ENCODE measurements around the gene LMCD1. TPM values are rescaled to one million over a fixed set of nuclear protein-coding genes. Genes with fewer than 3 reads are reported as not detected.
A peak's percentile ranks its signal among the peaks of the same experiment; 100 is the strongest.

LMCD1 gene
- total RNA-seq, 1 donor from 2014 or later, result 106 TPM

DNA sequence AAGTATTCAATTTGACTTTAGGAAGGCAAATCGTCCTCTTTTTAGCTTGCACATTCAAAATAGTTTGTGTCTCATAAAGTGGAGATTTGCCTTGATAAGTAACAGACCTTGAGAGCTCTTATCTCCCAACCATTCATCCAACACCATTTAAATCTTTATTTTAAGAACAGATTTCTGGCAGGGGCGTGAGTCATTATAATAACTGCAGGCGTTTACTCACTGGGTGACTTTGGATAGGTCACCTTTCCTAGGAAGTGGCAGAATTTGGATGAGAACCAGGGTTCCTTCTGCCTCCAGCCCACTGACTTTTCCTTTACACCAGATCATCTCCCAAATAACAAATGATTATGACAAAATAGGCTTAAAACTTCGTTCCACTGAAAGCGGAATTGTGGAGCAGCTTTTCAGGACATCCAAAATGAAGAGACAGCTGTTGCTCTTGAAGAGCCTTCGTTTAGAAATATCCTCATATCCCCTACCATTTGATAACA, 5.0 kb downstream of the LMCD1 start:
- DNase-seq, result peak; percentile 52

DNA sequence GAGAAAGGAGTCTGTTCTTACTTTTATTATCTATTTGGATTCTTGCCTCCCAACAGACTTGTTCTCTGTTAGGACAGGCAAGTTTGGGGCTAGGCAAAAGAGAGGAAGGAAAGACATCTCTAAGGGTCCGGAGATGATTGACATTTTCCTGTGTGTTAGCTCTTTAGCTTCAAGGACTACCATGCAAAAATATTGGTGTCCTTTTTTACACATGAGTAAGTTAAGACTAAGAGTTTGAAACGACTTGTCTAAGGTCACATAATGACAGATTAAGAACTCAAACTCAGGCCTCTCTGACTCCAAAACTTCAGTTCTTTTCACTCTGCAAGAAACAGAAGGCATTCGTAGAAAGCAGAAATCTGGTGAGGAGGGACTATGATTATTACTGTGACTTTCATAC, 5.9 kb downstream of the LMCD1 start:
- DNase-seq, result no peak

DNA sequence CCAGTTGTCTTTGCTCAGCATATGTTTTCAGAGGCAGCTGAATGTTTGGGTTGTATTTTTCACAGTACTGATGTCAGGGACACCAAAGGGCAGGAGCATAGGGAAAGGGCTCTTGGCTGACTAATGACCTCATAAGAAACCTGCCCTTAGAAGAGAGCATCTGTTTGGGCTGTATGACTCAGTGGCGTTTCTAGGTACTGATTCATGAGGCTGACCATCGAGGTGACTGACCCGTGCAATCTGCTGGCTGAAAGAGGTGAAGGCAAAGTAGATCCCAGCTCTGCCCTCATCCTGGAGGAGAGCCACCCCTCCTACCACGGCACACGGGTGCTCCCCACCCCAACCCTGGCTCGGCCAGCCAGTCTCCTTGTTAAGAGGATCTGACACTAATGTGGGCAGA, 8.3 kb downstream of the LMCD1 start:
- peak; percentile 80 for DNase-seq

DNA sequence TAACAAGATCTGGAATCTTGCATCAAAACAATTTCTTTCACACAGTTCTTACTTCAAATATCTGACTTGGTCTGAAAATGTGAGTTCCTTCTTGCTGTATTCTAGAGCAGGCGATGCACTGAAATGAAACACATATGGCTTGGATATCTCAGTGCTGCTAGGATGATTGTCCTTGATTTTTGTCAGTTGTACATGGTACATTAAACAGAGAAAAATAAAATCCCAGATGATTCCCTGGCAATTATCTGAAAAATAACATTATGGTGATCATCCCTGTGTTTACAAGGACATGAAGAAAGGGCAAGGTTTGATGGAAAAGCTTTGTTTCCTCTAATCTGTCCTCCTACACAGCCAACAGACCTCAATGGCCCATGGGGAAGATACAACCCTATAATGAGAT, 10.6 kb downstream of the LMCD1 start:
- no peak for DNase-seq

DNA sequence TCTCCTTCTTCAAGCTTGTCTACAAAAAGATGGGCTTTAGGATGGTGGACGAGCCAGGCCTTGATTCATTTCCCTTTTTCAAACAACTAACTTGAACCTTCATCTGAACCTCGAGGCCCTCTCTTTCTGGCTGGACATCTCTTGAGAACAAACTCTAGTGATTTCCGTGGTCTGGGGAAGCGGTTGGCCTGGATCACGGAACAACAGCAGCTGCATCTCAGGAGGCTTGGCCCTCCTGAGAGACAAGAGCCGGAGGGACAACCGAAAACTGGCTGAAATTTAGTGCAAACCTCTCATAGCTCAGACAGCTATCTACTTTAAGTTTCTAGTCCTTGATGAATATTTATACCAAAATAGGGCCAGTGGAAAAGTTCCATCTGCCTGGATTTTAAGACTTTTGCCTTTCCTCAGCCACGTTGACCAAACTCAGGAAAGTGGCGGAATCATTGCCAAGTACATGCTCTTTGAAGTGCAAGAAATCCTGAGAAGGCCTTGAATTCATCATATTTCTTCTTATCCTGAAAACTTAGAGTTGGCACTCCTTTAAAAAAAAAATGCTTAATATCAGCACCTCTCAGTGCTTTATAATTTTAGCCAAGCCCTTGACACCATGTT, 14.5 kb downstream of the LMCD1 start:
- no peak for DNase-seq

DNA sequence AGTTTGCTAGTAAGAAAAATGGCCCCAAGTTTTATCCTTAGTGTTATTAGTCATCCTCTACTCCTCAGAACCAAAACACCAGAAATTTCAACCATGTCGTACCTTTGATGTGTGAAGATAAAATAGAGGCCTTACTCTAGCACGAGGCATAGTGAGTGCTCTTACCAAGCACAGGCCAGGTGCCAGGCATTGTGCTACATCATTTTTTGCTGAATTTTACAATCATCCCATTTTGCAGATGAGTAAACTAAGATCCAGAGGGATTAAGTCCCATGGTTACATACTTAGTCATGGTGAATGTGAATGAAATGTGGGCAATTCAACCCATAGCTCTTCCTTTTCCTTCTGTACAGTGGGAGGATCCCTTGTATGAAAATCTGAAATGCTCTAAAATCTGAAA, 15.2 kb downstream of the LMCD1 start:
- DNase-seq, result no peak

DNA sequence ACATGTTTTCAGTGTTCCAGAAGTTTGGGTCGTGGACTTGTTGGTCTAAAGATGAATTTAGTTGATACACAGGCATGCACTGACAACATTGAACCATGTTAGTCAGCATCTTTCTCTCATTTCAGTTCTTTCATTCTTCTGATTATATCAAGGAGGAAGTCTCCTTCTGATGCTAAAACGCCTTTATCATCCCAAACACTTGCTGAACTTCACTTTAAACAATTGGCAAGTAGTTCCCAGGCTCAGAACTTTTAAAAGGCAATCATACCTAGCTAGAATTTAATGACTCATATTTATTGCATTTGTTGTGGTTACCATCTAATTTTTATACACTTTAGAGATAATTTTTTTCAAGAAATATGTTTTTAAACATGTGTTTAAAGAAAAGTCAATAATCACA, 15.9 kb downstream of the LMCD1 start:
- no peak for DNase-seq

DNA sequence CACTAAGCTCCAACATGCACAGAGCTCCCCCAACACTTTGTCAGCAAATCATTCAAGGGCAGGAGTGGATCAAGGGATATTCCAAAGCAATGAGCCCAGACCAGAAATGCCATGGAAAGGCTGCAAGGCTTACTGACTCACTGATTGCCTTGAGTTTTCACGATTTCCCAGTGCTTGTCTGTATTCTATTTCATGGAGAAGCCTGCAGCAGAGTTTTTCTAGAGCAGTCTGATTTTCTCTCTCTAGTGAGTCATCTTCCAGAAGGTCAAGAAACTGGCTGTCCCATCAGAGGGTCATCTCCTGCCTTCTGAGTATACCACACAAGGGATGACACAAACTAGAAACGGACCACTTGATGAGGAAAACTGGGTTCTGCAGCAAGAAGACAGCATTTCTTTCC, 16.5 kb downstream of the LMCD1 start:
- no peak for DNase-seq

DNA sequence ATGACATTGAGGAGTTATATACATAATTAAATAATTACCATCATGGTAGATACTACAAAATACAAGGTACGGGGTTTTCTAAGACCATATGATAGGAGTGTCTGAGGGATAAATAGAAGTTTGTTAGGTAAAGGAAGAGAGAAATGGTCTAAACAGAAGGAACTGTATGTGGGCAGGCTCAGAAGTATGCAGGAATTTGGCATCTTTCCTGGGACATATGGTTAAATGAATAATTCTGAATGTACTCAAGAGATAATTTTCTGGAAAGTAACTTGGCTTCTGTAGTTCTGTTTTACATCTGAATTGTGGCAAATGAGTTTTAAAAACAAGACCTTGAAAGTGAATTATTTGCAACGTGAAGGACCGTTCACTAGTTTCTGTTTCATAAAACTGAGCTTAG, 17.5 kb downstream of the LMCD1 start:
- no peak for DNase-seq

DNA sequence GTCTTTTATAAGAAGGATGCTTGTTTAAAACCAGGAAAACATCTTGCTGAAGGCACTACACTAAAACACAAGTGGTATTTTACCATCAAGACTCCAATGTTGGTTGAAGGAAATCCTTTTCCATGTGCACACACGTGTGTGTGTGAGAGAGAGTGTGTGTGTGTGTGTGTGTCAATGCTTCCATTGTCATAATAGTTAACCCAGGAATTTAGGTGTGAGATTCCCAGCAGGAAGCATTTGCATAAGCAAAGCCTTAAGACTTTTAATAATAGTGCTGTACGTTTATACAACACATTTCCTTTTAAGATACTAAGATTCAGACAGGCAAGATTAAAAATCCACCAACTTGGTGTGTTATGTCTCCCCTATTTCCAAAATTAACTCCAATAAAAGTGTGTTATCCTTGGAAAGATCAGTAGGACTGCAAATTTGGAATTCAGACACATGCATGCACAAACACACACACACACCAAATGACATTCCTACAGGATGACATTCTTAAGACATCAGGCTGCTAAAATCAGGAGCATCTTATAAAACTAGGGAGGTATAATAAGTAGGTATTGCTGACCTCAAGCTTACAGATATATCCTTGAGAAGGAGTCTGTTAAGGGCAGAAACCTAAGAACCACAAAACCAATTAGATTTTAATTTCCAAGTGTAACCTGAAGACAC, 18.3 kb downstream of the LMCD1 start:
- DNase-seq, result no peak

DNA sequence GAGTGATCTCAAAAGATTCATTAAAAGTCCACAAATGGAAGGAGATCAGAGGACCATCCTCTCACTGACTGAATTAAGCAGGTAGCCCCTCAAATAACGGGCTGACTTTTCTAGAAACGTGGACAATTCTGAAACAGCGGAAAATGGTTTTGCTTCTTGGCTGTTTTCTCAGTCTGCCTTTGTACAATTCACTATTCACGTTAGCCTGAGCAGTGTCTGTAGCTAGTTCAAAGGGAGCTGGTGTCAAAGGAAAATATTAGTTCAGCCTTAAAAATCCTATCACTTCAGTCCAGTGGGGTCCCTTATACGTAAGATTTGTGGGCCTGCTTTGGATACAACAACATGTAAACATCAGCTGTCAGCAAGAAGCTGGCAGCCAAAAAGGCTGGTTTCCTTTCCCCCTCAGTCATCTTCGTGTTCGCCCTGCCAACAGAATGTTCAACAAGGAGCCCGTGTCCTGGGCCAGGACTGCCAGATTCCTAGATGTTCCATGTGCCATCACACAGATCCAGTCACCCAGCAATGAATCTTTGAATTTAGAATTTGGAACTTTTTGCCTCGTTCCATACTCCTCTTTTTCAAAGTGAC, 19.3 kb downstream of the LMCD1 start:
- DNase-seq, result no peak

DNA sequence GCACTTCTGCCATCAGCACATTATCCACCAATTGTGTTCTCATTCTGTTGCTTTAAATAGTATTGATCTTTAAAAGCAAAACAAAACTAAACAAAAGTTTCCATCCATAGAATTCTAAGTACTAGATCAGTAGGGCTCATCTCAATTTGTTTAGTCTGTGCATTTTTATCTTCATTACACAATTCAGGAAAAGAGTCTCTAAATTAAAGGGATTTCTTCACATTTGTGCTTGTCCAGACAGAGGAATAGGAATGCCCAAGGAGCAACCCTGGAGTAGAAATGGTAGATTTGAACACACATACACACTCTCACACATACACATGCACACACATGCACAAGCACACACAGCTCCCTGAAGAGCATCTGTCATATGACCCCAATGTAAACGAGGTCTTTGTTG, 21.4 kb downstream of the LMCD1 start:
- no peak for DNase-seq

DNA sequence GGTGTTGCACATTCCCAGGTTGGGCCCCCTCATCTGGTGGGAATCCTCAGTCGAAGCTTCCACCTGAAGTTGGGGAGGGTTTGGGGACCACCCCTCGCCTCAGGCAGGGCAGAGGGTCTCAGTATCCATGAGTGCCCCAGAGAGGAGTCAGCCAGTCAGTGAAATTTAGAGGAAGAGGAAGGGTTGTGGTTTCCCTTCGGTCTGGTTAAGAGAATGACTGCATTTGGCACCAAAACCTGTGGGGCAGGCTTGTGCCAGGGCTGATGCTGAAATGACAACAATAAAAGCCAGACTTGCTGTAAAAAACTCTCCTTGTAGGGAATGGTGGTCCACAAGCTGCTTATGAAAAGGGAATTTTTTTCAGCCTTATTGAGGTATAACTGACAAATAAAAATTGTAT, 22.6 kb downstream of the LMCD1 start:
- peak; percentile 47 for DNase-seq

DNA sequence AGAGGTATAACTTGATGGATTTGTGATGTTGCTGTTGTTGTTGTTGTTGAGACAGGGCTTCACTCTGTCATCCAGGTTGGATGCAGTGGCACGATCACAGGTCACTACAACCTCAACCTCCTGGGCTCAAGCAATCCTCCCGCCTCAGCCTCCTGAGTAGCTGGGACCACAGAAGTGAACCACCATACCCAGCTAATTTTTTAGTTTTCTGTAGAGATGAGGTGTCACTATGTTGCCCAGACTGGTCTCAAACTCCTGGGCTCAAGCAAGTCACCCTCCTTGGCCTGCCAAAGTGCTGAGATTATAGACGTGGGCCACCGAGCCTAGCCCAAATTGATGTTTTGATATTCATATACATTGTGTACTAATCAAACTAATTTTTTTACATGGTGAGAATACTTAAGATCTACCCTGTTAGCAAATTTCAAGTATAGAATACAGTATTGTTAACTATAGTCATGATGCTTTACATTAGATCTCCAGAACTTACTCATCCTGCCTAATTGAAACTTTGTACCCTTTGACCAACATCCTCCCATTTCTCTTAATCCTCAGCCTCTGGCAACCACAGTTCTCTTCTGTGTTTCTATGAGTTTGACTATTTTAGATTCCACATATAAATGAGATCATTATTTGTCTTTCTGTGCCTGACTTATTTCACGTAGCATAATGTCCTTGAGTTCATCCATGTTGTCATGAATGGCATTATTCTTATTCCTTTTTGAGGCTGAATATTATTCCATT, 23.2 kb downstream of the LMCD1 start:
- DNase-seq, result no peak

DNA sequence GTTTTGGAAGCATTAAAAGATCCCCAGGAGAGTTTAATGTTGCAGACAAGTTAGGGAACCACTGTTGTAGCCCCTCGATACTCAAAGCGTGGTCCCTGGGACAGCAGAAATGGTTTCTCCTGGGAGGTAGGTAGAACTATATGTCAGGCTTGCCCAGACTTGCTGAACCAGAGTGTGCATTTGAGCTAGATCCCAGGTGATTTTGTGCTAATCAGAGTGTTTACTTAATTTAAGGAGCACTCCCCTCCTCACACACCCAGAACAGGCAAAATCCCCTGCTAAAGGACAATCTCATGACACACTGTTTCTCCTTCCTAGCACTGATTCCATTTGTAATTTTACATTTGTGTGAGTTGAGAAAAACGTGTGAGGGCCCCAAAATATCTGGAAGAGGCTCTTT, 24.3 kb downstream of the LMCD1 start:
- DNase-seq, result no peak

DNA sequence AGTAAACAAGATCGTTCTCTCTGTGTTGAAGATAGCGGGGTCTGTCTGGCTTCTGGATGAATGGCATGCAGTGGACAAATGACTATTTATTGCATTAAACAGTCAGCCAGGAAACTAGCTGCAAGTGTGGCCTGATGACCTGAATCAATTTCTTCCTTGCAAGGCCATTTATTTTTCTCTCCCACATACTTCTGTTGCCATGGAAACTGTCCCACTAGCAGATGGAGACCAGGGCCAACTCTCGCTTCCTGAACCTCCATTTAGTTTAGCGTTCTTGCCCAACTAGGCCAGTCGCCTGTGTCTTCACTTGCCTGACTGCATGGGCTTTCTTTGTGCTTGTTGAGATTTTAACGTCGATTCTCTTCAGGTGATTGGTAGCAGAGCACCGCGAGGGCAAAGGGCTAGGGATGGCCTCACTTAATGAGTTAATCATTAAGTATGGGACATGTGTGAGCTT, 27.6 kb downstream of the LMCD1 start:
- DNase-seq, result peak; percentile 49

DNA sequence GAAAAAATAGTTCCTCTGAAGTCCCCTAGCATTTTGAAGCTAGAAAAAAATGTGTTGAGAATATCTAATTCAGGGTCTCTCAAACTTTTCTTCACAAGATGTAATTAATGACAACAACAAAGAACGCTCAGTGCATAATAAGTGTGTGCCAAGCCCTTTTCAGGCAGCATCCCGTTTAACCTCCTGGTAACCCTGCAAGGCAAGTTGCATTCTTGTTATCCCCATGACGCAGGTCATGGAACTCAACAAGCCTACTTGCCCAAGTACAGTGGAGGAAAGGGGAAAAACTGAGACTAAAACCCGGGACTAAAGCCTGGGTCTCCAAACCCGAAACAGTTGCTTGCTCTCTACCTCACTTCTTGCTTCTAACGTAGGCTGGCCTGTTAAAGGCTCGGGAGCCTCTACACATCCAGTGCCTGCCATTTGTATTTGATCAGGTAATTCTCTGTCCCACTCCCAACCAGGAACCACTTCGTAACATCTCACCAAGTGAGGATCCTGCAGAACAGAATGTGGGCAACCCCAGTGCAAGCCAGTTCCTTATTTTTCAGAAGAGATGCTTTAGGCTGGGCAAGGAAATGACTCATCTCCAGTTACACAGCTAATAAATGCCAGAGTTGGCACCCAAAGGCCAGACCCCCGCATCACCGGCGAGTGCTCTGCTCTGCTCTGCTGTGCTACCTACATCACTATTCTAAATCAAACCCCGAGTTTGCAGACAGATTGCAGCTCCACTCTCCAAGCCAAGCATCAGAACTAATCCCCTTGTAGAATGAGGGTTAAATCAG, 28.3 kb downstream of the LMCD1 start:
- peak; percentile 39 for DNase-seq

DNA sequence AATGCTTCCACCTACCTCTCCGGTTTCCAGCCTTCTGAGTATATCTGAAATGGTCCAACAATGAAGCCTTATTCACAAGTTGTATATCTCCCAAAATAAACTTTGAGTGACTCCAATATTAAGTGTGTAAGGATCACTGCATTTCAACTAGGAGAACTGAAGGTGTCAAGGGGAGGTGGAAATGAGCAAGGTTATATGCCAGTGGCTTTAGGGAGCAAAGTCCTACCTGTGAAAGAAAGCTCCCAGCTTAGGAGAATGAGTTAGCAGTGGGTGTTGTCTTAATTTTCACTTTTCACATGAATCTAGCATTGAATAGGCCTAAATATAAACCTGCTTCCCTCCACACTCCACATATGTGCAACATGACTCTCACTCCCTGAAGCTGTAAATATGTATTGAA, 29.0 kb downstream of the LMCD1 start:
- no peak for DNase-seq

DNA sequence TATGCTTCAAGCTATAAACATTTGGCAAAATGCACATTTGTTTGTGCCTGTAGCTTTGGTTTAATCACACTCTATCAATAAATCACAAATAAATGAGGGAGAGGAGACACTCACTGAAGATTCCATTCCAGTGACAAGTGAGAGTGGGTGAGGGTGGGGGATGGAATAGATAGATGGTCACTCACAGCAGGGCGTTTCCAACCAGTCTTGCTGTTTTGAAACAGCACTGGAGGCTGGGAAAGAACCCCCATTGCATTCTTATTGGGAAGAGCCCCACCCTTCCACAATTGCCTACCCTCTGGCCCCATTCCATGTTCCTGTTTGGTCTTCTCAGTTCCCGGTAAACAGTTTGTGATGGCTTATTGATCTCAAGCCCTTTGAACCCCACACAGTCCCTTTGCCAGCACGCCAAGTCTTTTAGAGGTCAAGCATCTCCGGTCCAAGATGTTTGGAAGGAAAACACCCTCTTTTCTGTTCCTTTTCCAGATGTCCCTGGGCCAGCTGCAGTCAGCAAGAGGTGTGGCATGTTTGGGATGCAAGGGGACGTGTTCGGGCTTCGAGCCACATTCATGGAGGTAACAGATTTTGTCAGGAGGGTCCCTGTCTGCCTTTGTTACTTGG, 30.7 kb downstream of the LMCD1 start:
- DNase-seq, result no peak

DNA sequence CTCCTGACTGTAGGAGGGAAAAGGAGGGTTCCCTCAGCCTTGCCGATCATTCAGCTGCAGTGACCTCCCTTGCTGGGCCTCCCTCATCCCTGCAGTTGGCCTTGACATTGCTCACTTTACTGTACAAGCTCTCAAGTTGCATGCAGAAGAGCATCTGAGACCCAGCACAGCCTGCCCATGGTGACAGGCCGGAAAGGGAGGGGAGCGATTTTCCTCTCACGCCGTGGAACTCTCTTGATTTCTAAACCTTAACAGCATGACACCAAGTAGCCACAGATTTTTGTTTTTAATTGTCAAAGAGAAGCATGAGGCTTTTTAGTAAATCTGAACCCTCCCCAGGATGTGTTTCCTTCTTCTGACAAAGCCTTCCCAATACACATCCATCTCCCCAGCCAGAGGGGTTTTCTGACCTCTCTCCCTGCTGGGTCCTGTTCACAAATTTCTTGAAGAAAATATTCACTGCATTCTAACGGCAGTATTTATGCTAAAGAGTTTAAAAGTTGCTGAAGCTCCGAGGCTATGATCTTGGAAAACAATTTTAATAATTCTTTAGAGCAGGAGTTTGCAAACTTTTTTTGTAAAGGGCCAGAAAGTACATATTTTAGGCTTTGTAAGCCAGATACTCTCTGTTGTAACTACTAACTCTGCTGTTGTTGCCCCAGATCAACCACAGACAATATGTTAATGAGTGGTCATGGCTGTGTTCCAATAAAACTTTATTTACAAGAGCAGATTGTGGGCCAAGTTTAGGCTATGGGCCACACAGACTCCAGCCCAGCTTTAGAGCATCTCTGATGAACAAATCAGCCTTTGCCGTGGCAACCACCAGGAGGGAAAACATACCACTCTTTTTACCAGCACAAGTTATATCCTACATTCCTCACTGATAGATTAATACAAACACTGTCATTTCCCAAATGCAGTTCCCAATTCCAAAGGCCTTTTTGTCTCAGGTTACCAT, 34.8 kb downstream of the LMCD1 start:
- DNase-seq, result no peak

DNA sequence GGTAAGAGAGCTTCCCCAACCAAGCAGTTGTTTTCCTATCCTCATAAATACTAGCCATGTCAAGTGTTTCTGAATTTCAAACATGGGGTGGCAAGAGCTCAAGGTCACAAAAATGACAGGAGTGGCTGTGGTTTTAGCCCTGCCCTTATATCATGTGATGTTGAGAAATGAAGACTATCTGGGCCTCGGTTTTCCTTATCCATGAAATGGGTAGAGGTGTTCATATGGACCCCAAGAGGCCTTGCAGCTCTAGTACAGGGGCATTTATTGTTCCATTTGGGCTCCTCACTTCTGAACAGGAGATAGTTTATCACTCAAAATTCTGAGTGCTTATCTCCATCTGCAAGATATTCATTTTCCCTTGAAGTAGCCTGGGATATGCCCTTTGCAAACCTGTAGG, 35.8 kb downstream of the LMCD1 start:
- no peak for DNase-seq
